CD14-positive monocyte (primary cell): Measurements from ENCODE around the gene ECHDC3. TPM values are rescaled to one million over a fixed set of nuclear protein-coding genes. Genes with fewer than 3 reads are reported as not detected.
A peak's percentile ranks its signal among the peaks of the same experiment; 100 is the strongest.

Experiments used
- DNase-seq, 3 donors: peaks; one replicate each; pipeline ENCODE4 v3.0.0-alpha.2; 2011 to 2022
- H2AFZ ChIP-seq: 2 replicates; pipeline ENCODE4 v1.6.0; 2012; ENCODE audit warnings: mild to moderate bottlenecking, low read depth, low read length, inconsistent platforms; ENCODE audit not compliant: insufficient read depth, poor library complexity, severe bottlenecking
- H3K27ac ChIP-seq, 2 donors: 1 replicate in 1 of 2; 2 replicates in 1 of 2; pipeline ENCODE4 v1.5.1; 2012 to 2013; ENCODE audit warnings: low read length in 2 of 2, control low read depth in 1 of 2, inconsistent platforms in 1 of 2, low read depth in 1 of 2, mild to moderate bottlenecking in 1 of 2
- H3K27me3 ChIP-seq, 2 donors: one replicate each; pipeline versions ENCODE4 v1.6.0 to v1.6.1; 2011 to 2013; ENCODE audit warnings: low read length in 2 of 2; ENCODE audit not compliant: control insufficient read depth in 2 of 2, insufficient read depth in 2 of 2
- H3K36me3 ChIP-seq, 2 donors: replicated peaks in 1 of 2; 1 replicate in 1 of 2; 2 replicates in 1 of 2; pipeline versions ENCODE4 v1.5.1 to v1.6.1; 2012 to 2013; ENCODE audit warnings: low read length in 2 of 2, control low read depth in 1 of 2, inconsistent platforms in 1 of 2, mild to moderate bottlenecking in 1 of 2; ENCODE audit not compliant: insufficient read depth in 2 of 2, control insufficient read depth in 1 of 2
- H3K4me1 ChIP-seq, 2 donors: 1 replicate in 1 of 2; 2 replicates in 1 of 2; pipeline versions ENCODE4 v1.5.1 to v1.6.1; 2012 to 2013; ENCODE audit warnings: low read length in 2 of 2, control low read depth in 1 of 2, inconsistent platforms in 1 of 2, mild to moderate bottlenecking in 1 of 2, moderate library complexity in 1 of 2; ENCODE audit not compliant: insufficient read depth in 2 of 2, control insufficient read depth in 1 of 2
- H3K4me2 ChIP-seq: replicated peaks from 2 replicates; pipeline ENCODE3; 2012; ENCODE audit warnings: low read length, moderate library complexity, mild to moderate bottlenecking; ENCODE audit not compliant: poor library complexity, severe bottlenecking; ENCODE audit errors: extremely low read depth
- H3K4me3 ChIP-seq, 3 experiments: fragments of 200-600 bp in 1 of 3; sonication (generic) in 1 of 3; replicated peaks in 1 of 3; 1 replicate in 2 of 3; 2 replicates in 1 of 3; pipeline ENCODE4 v1.5.1; 2011 to 2013; ENCODE audit warnings: low read length in 3 of 3, mild to moderate bottlenecking in 3 of 3, control low read depth in 2 of 3, low read depth in 2 of 3, inconsistent platforms in 1 of 3, moderate library complexity in 1 of 3
- H3K79me2 ChIP-seq: 2 replicates; pipeline ENCODE4 v1.6.0; 2012; ENCODE audit warnings: mild to moderate bottlenecking, control low read depth, inconsistent platforms, low read length, moderate library complexity; ENCODE audit not compliant: insufficient read depth
- H3K9ac ChIP-seq: 2 replicates; pipeline ENCODE4 v1.6.0; 2017; ENCODE audit warnings: low read length, mild to moderate bottlenecking; ENCODE audit not compliant: insufficient read depth, poor library complexity, severe bottlenecking
- H3K9me3 ChIP-seq, 2 donors: replicated peaks in 1 of 2; 1 replicate in 1 of 2; 2 replicates in 1 of 2; pipeline versions ENCODE4 v1.5.1 to v1.6.1; 2012 to 2013; ENCODE audit warnings: low read length in 2 of 2, control low read depth in 1 of 2; ENCODE audit not compliant: control insufficient read depth in 1 of 2, insufficient read depth in 1 of 2
- H4K20me1 ChIP-seq: 2 replicates; pipeline ENCODE4 v1.6.0; 2012; ENCODE audit warnings: mild to moderate bottlenecking, low read length, control low read depth, moderate library complexity; ENCODE audit not compliant: insufficient read depth
- H3K27ac Mint-ChIP-seq, 7 donors: one replicate each; pipeline ENCODE4 v1.8.0; 2020; ENCODE audit warnings: mild to moderate bottlenecking in 7 of 7, mixed read lengths in 7 of 7, moderate library complexity in 6 of 7, inconsistent platforms in 2 of 7
- H3K27me3 Mint-ChIP-seq, 3 donors: one replicate each; pipeline ENCODE4 v1.8.0; 2021 to 2022; ENCODE audit warnings: low read depth in 3 of 3, mild to moderate bottlenecking in 3 of 3, mixed read lengths in 3 of 3, moderate library complexity in 3 of 3, inconsistent platforms in 1 of 3
- H3K36me3 Mint-ChIP-seq, 2 donors: one replicate each; pipeline ENCODE4 v1.8.0; 2020; ENCODE audit warnings: mixed read lengths in 2 of 2, inconsistent platforms in 1 of 2, mild to moderate bottlenecking in 1 of 2
- H3K4me1 Mint-ChIP-seq: one replicate; pipeline ENCODE4 v1.8.0; 2020; ENCODE audit warnings: mild to moderate bottlenecking, mixed read lengths
- H3K4me3 Mint-ChIP-seq, 2 donors: one replicate each; pipeline ENCODE4 v1.8.0; 2020; ENCODE audit warnings: mild to moderate bottlenecking in 2 of 2, mixed read lengths in 2 of 2, moderate library complexity in 1 of 2
- H3K9me3 Mint-ChIP-seq, 7 donors: one replicate each; pipeline ENCODE4 v1.8.0; 2020 to 2022; ENCODE audit warnings: mixed read lengths in 7 of 7, mild to moderate bottlenecking in 6 of 7, moderate library complexity in 6 of 7, inconsistent platforms in 2 of 7
- CTCF ChIP-seq: fragments of 200-600 bp; IDR thresholded peaks from one replicate; pipeline ENCODE4 v1.8.0; 2022; ENCODE audit warnings: antibody characterized with exemption, mild to moderate bottlenecking
- WGBS: methylation state at CpG from one replicate; pipeline ENCODE4 v1.1.5; 2013; ENCODE audit warnings: missing lambda C conversion rate; ENCODE audit not compliant: insufficient coverage; 5-methylcytosine and 5-hydroxymethylcytosine counted together
- intact Hi-C, 2 donors: fragments of 100-400 bp; cut with micrococcal nuclease; formaldehyde crosslinking; loops; one replicate each; pipeline versions ENCODE4 v1.15.0 to v1.15.1; 2023
- polyA plus RNA-seq, 3 donors: library from polyadenylated mRNA; depleted of rRNA in 1 of 3; unstranded in 2 of 3; stranded (reverse) in 1 of 3; fragments of 300-500 nt in 2 of 3; fragments of >200 nt in 1 of 3; fragmentation: Illumina TruSeq in 2 of 3; gene quantifications; 1 replicate in 2 of 3; 2 replicates in 1 of 3; pipeline ENCODE4 v1.2.3, GENCODE V29; 2012 to 2021

Gene ECHDC3
- polyA plus RNA-seq, 3 donors, result 9.2 to 10.6 (median 9.4) TPM

DNA sequence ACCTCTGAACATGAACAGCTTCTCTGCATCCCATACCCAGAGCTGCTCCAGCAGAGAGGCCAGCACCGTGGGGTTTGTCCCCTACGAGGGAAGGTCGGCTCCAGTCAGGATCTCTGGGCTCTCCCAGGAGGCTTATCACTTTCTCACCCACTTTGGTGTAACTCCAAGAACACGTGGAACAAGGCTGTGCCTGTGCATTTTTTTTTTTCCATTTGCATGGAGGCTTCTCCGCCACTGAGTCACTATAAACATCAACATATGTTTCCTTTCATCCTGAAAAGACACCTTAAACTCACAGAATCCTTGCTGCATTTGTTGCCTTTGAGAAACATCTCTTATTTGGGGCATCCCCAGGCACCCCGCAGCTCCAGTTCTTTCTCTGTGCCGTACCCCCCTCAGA is 29.4 kb upstream of the ECHDC3 start:
- no peaks in the 10 kb centered on the region for H3K27me3 ChIP-seq
- H3K79me2 ChIP-seq, result no peaks in the 10 kb centered on the region
- Mint-ChIP-seq H3K4me3 (peak overlapping the region in 1 of 2 donors; percentile 48), H3K27me3 (peaks cover 8 to 17% (median 16%) of the 10 kb centered on the region in 3 donors), H3K4me1 (peaks cover 47% of the 10 kb centered on the region), H3K36me3 (peaks cover 0 to 2% of the 10 kb centered on the region in 2 donors), H3K9me3 (peaks cover 7 to 16% (median 11%) of the 10 kb centered on the region in 7 donors), H3K27ac (no peak overlapping the region)
- H3K4me1 ChIP-seq, result peaks cover 42 to 60% of the 10 kb centered on the region in 2 donors
- H3K36me3 ChIP-seq, result no peaks in the 10 kb centered on the region
- no peak overlapping the region for H3K27ac ChIP-seq
- H3K9me3 ChIP-seq, result peaks cover 4 to 11% of the 10 kb centered on the region in 2 donors
- H3K4me3 ChIP-seq, result no peak overlapping the region
- H3K4me2 ChIP-seq, result no peak overlapping the region
- WGBS, result 68% methylated on average over 5 of the region's 7 CpGs
- H2AFZ ChIP-seq, result no peak overlapping the region
- no peaks in the 10 kb centered on the region for H4K20me1 ChIP-seq
- no peak overlapping the region for H3K9ac ChIP-seq
- no peak for DNase-seq
- intact Hi-C loops, result loop anchor here in 1 of 2 donors (10.0 kb wide), 1 partner anchor 48 kb away; no protein-coding TSS in a partner anchor
- no peak for TF ChIP-seq CTCF

GRCh38 chr10:11713186-11713743 is 28.9 kb upstream of the ECHDC3 start:
- Histone ChIP-seq H3K9me3 (peaks cover 4 to 11% of the 10 kb centered on the region in 2 donors), H3K4me3 (no peak overlapping the region), H3K9ac (no peak overlapping the region), H3K4me2 (no peak overlapping the region), H3K79me2 (no peaks in the 10 kb centered on the region), H3K36me3 (no peaks in the 10 kb centered on the region), H4K20me1 (no peaks in the 10 kb centered on the region), H3K4me1 (peaks cover 42 to 60% of the 10 kb centered on the region in 2 donors), H3K27me3 (no peaks in the 10 kb centered on the region), H2AFZ (no peak overlapping the region), H3K27ac (no peak overlapping the region)
- Mint-ChIP-seq H3K36me3 (peaks cover 0 to 2% of the 10 kb centered on the region in 2 donors), H3K9me3 (peaks cover 7 to 17% (median 11%) of the 10 kb centered on the region in 7 donors), H3K27ac (no peak overlapping the region), H3K27me3 (peaks cover 8 to 14% (median 13%) of the 10 kb centered on the region in 3 donors), H3K4me1 (peaks cover 47% of the 10 kb centered on the region), H3K4me3 (peak overlapping the region in 1 of 2 donors; percentile 48)
- 50% methylated on average over 4 of the region's 15 CpGs for WGBS
- TF ChIP-seq CTCF, result no peak
- peak in 2 of 3 donors; percentile 24 to 29 for DNase-seq
- intact Hi-C loops, result loop anchor here in 1 of 2 donors (10.0 kb wide), 1 partner anchor 48 kb away; no protein-coding TSS in a partner anchor
